Mammary epithelial cell (primary cell): ENCODE measurements around the gene FHIT.

Source experiments
- CTCF ChIP-seq, 2 donors: IDR thresholded peaks in 1 of 2; conservative IDR thresholded peaks in 1 of 2; 2 replicates each; pipeline ENCODE4 v1.5.1; 2011 to 2012; ENCODE audit warnings: inconsistent platforms in 2 of 2, low read length in 2 of 2, mild to moderate bottlenecking in 2 of 2, control low read depth in 1 of 2, low read depth in 1 of 2; ENCODE audit not compliant: insufficient read depth in 1 of 2; ENCODE audit errors: extremely low read depth in 1 of 2
- EZH2 ChIP-seq: IDR thresholded peaks from 2 replicates; pipeline ENCODE4 v1.6.1; 2012; ENCODE audit warnings: low read length, inconsistent platforms, borderline replicate concordance

DNA sequence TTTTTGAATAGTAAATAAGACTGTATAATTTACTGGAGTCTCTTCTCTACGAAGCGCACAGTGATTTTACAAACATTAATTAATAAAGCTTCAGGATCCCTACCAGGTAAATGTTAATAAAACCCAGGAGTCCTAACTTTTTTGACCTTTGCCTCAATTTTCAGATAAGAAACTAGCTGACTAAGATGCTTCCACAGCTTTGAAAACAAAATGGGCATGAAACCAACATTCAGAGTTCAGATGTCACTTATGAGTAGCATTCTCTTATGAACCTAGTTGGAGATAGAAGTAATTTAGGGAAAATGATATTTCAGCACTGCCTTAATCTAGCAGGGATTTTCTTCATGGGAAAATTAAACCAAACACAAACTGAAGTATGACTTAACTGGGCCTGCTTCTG, 13.0 kb upstream of the FHIT start:
- TF ChIP-seq CTCF (conservative IDR thresholded peaks at IDR 0.05 in 1 of 2, IDR thresholded peaks at IDR 0.05 in 1 of 2; ENCODE audit: extremely low read depth in 1 of 2, insufficient read depth in 1 of 2, low read depth in 1 of 2, low read length in 2 of 2) = no peak
- no peak for TF ChIP-seq EZH2
